Fibroblast of gingiva (primary cell): ENCODE data around the gene TRIM67.
"Not testable (repeated sequence)": the region's sequence is repeated elsewhere in the genome, so short reads cannot be mapped to it uniquely, and the experiment has no call there.

Source experiments
- DNase-seq: peaks from one replicate; pipeline ENCODE4 v3.0.0-alpha.2; 2011; ENCODE audit warnings: low read depth

TRIM67 gene

DNA sequence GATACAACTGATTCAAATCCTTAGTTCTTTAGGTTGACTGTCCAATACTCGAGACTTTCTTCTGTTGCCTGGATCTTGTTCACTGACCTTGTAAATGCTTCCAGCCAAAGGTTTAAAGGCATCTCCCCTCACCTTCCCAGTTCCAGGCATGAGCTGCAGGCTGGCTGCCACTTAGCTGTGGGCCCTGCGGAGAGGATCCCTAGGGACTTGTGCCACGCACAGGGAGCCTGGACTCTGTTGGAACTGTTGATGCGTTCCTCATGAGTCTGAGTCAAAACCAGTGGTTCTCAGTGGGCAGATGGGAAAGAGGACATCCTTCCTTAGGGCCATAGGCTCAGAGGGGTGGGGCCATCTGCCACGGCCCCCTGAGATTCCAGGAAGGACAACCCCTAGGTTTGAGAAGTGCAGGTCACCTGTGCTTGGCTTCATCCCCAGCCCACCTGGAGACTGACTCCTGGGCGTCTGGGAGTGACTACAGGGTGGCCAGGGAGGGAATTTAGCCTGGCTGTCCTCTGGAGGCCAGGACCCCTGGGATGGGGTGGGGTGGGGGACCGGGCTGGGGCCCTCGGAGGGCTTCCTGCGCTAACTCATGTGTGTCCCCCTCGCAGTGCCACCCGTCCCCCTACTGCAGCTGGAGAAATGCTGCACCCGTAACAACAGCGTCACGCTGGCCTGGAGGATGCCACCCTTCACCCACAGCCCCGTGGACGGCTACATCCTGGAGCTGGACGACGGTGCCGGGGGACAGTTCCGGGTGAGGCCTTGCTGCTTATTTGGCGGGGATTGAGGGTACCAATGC is 41.6 kb downstream of the TRIM67 start:
- no peak for DNase-seq

- DNase-seq: no peak
Observed at GRCh38 chr1:231206856-231207255, 45.0 kb downstream of the TRIM67 start.

DNA sequence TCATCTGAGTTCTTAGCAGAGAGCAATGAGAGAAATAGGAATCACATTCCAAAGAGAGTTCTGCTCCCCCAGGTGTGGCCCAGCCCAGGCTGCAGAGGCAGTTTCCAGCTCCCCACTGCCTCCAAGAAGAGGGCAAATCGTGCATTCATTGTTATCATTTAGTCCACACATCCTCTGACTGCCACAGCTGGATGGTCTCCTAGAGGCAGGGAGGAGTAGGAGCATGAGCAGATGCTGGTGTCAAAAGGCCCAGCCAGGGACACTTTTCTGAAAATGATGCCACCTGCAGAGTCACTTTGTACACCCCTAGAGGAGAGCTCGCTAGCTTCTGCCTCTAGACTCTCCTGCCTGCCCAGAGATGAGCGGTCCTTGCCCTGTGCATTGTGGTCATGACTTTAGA is 45.6 kb downstream of the TRIM67 start:
- no peak for DNase-seq

- DNase-seq: no peak
Observed at GRCh38 chr1:231208980-231209379, 47.1 kb downstream of the TRIM67 start.

- DNase-seq: no peak
Observed at GRCh38 chr1:231209531-231209930, 47.7 kb downstream of the TRIM67 start.

- no peak for DNase-seq
Observed at GRCh38 chr1:231210126-231210525, 48.3 kb downstream of the TRIM67 start.

GRCh38 chr1:231211005-231211857 is 49.4 kb downstream of the TRIM67 start:
- DNase-seq: peak; percentile 29

DNA sequence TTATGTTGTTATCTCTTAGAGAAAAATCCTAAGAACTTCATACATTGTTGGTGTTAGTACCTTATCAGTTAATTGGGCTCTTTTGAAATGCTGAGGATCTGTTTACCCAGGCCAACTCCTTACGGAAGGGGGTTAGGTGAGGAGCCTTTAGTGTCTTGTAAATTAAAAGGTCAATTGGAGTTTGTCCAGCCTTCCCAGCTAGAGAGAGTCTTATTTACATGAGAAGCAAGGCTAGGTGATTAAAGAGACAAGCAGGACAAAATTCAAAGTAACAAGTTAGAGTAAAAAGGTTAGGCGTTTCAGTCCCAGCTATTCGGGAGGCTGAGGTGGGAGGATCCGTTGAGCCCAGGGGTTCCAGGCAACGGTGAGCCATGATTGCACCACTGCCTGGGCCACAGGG is 50.4 kb downstream of the TRIM67 start:
- DNase-seq: not testable (repeated sequence)

GRCh38 chr1:231213831-231214573 is 52.1 kb downstream of the TRIM67 start:
- no peak for DNase-seq

DNA sequence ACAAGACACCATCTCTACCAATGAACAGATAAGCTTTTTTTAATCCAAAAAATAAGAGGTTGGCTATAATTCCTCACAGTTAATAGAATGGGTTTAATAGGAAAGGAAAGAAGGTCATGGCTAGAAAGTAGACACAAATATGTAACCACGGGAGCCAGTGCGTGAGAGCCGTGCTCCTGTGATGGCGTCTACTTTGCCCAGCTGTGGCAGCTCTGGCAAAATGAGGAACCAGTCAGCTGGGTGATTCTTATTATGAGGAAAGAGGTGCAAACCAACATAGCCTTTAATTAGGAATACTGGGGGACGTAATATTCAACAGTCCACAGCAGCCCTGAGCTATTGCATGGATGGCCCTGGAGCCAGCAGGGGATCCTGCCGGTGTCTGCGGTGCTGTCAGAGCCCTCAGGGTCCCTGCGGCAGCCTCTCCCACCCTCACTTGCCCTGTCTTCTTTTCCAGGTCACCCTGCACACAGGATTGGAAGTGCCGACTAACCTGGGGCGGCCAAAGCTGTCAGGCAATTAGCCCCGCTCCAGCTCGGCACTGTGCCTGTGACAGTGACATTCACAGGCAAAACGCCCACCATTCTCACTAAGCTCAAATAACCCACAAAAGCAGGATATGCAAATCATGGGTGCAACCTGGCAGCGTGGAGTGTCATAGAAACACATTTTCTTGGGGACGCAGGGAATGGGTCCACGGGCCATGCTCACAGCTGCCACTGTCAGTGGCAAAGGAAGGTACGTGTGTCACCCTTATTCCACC is 53.2 kb downstream of the TRIM67 start:
- DNase-seq: no peak

DNA sequence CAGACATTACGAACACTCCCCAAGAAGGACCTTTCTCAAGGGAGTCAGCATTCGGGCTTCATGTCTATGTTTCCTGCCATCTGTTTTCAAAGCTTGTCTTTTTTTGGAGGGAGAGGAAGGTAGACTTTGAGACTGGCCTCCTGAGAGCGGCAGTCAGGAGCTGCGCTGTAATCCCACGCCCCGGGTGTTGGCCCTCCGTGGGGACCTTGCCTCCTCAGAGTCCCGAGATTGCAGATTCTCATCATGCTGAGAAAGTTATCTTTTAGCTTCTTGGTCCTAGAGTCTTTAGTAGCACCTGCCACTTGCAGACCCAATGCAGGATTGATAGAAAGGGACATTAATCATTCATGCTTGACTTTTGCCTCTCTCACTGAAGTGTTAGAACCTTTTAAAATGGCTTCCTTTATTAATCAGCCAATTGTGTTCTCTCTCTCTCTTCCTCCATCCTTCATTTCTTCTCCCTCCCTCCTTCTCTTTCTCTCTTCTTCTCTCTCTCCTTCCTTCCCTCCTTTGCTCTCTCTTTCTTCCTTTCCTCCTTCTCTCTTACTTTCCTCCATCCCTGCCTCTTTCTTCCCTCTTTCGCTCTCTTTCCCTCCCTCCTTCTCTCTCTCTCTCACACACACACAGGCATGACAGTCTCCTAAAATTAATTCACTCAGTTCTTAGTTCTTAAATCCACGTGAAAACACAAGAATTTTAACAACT is 54.0 kb downstream of the TRIM67 start:
- DNase-seq: no peak

GRCh38 chr1:231216498-231216897 is 54.6 kb downstream of the TRIM67 start:
- DNase-seq: no peak

DNA sequence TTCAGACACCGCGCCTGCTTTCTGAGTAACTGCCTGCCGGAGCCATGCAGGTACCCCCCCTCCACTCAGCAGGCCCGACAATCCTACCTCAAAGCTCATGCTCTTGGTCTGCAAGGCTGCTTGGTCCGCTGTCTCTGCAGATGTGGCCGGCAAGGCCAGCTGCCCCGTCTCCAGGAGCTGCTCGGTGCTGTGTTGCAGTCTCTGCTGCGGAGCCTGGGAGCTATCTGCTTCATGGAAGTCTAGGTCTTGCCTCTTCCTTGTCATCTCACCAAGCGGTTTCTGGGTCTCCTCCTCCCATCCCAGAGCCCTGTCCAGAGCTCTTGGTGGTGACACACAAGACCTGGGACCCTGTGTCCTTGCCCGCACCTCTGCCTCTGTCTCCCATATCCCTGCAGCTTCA is 55.2 kb downstream of the TRIM67 start:
- no peak for DNase-seq

DNA sequence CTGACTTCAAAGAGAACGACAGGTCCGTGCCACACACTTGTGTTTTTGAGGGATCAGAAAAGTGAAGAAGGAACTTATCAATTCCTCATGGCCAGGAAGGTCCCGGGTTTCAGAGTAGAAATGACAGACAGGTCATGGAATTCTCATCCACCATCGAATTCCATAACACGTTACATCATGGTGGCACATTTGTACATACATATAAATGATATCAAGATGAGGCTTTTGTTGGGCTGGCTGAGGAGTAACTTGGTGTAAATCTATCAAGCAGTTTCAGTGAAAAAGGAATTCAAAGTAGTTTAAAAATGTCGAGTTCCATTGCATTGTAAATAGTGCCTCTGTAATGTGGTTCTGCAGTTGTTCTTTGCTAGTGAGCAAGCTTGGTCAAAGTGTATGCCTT is 56.2 kb downstream of the TRIM67 start:
- DNase-seq: no peak

DNA sequence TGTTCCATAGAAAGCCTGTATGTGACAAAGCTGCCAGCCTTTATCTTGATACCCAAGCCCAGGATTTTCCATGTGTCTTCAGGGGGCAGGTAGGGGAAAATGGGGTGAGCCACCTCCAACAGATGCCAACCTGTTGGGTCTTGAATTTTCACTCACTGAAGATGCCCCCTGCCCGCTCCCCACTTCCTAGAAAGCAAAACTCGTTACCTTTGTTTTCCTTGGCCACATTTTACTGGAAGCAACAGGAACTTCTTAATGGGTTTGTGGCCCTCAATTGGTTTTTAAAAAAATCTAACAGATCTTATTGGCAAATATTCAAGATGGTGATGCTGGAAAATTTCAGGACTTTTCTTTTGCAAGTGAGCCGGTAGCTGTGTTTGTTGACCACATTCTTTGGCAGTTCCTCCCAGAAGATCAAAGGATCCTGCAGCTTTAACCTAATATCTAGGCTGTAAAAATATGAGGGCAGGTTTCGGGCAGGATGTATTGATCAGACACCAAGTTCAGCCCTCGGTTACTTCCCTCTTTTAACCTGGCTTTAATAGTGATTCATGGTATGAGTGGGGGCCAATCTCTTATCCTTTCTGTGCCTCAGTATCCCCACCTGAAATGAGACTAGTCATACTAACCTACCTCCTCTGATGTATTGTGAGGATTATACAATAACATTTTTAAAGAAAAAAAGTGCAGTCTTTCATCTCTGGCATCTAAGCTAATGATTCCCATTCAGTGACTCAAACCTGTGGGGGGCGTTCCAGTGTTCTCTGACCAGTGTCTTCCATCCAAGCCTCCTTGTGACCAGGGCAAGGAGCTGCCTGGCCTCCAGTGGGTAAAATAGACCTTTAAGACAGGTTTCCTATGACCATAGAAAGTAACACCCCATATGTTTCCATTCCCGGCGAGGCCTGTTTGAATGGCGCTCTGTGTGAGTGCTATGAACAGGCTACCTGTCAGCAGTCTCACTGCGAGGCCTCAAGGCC is 57.9 kb downstream of the TRIM67 start:
- no peak for DNase-seq

DNA sequence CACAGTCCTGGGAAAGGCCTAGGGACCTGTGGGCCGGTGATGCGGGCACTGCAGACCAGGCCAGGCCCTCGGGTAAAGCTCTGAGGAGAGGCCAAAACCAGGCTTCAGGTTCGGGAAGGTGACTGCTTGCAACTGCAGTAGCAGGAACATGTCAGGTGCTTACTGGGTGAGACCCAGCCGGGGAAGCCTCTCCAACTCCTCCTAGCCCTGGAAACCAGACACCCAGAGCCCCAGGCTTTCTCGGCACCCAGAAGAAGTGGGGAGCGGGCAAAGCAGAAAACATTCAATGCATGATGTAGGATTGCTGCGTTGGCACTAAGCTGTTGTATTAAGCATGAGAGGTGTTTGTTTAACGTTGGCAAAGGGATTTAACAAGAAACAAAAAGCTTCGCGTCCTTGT is 58.9 kb downstream of the TRIM67 start:
- DNase-seq: no peak

GRCh38 chr1:231226156-231226555 is 64.3 kb downstream of the TRIM67 start:
- no peak for DNase-seq

- DNase-seq: no peak
Observed at GRCh38 chr1:231231511-231231910, 69.7 kb downstream of the TRIM67 start.

GRCh38 chr1:231232870-231233734 is 71.2 kb downstream of the TRIM67 start:
- DNase-seq: no peak
